HEK293T (cell line): ENCODE measurements around the gene ZACN.

Source experiments
- BHLHE40 ChIP-seq: fragments of 450-650 bp; IDR thresholded peaks from 2 replicates; pipeline ENCODE4 v1.6.1; 2016; ENCODE audit warnings: mild to moderate bottlenecking, moderate library complexity, borderline replicate concordance
- CTBP1 ChIP-seq: fragments of 450-650 bp; IDR thresholded peaks from 2 replicates; pipeline ENCODE4 v1.6.1; 2016; ENCODE audit warnings: borderline replicate concordance
- FOXA1 ChIP-seq: fragments of 450-650 bp; IDR thresholded peaks from 2 replicates; pipeline ENCODE4 v1.6.1; 2016; ENCODE audit warnings: mild to moderate bottlenecking
- FOXM1 ChIP-seq: fragments of 450-650 bp; IDR thresholded peaks from 2 replicates; pipeline ENCODE4 v1.6.1; 2017; ENCODE audit warnings: mild to moderate bottlenecking, borderline replicate concordance
- HDGF ChIP-seq: fragments of 450-650 bp; IDR thresholded peaks from 2 replicates; pipeline ENCODE4 v1.6.1; 2017; ENCODE audit warnings: antibody characterized with exemption, borderline replicate concordance
- NFRKB ChIP-seq: fragments of 450-650 bp; IDR thresholded peaks from 2 replicates; pipeline ENCODE4 v1.6.1; 2016; ENCODE audit warnings: mild to moderate bottlenecking, moderate library complexity
- TARDBP ChIP-seq: fragments of 450-650 bp; IDR thresholded peaks from 2 replicates; pipeline ENCODE4 v1.6.1; 2016

GRCh38 chr17:76091526-76092286 is 12.7 kb downstream of the ZACN start:
- TF ChIP-seq FOXA1 (no peak), HDGF (no peak), NFRKB (no peak), FOXM1 (no peak), BHLHE40 (no peak), TARDBP (no peak), CTBP1 (no peak)
